ENCODE measurements around the gene IL21.
"Not testable (repeated sequence)": the region's sequence is repeated elsewhere in the genome, so short reads cannot be mapped to it uniquely, and the experiment has no call there.

Gene IL21

DNA sequence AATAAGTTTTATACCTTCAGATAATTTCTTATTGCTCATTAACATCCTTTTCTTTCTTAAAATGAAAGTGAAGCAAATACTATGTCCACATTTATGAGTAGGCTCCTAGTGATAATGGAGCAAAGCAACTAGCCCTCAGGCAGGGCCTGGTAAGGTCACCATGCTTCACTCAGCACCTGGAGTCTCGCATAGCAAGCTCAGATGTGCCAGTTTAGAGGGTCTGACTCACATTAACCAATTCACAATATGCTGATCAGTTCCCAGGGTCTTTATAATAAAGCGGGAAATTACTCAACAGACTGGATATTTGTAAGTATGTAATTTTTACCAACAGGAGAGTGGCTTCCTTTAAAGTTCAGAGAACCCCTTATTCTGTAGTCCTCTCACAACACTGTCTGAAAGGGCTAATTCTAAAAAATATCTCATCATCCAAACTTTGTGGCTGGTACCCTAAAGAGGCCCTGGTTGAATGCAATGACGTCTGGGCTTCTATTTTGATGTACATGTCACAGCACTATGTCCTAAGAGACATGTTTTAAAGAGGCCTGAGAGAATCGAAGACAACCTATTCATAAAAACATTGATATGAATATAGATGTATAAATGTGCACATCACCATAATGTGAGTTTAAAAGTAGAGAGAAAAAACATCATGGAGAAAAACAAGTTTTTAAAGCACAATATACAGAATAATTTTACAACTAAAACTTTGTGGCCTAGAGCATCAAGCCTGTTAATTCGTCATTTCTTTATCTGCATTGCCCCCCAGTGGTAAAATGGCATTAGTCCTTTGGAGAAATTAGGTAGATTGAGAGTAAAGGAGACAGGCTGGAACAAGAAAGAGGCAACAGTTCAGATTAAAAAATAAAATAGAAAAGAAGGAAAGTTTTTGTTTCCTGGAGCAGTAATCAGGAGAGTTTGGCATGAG, 44.3 kb downstream of the IL21 start:
- Histone ChIP-seq H3K27ac (replicated peaks) (no peak overlapping the region), H3K4me3 (replicated peaks; ENCODE audit: insufficient read depth, low read length) (no peak overlapping the region), H3K27me3 (ENCODE audit: insufficient read depth, poor library complexity, severe bottlenecking) (no peaks in the 10 kb centered on the region)
- no peak for TF ChIP-seq SPI1 (IDR thresholded peaks at IDR 0.05; ENCODE audit: borderline replicate concordance, low read depth)
- TF ChIP-seq, protein P1, sequence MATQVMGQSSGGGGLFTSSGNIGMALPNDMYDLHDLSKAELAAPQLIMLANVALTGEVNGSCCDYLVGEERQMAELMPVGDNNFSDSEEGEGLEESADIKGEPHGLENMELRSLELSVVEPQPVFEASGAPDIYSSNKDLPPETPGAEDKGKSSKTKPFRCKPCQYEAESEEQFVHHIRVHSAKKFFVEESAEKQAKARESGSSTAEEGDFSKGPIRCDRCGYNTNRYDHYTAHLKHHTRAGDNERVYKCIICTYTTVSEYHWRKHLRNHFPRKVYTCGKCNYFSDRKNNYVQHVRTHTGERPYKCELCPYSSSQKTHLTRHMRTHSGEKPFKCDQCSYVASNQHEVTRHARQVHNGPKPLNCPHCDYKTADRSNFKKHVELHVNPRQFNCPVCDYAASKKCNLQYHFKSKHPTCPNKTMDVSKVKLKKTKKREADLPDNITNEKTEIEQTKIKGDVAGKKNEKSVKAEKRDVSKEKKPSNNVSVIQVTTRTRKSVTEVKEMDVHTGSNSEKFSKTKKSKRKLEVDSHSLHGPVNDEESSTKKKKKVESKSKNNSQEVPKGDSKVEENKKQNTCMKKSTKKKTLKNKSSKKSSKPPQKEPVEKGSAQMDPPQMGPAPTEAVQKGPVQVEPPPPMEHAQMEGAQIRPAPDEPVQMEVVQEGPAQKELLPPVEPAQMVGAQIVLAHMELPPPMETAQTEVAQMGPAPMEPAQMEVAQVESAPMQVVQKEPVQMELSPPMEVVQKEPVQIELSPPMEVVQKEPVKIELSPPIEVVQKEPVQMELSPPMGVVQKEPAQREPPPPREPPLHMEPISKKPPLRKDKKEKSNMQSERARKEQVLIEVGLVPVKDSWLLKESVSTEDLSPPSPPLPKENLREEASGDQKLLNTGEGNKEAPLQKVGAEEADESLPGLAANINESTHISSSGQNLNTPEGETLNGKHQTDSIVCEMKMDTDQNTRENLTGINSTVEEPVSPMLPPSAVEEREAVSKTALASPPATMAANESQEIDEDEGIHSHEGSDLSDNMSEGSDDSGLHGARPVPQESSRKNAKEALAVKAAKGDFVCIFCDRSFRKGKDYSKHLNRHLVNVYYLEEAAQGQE (IDR thresholded peaks at IDR 0.05; ENCODE audit: insufficient replicate concordance, low read depth) = no peak
- TF ChIP-seq, protein P2, sequence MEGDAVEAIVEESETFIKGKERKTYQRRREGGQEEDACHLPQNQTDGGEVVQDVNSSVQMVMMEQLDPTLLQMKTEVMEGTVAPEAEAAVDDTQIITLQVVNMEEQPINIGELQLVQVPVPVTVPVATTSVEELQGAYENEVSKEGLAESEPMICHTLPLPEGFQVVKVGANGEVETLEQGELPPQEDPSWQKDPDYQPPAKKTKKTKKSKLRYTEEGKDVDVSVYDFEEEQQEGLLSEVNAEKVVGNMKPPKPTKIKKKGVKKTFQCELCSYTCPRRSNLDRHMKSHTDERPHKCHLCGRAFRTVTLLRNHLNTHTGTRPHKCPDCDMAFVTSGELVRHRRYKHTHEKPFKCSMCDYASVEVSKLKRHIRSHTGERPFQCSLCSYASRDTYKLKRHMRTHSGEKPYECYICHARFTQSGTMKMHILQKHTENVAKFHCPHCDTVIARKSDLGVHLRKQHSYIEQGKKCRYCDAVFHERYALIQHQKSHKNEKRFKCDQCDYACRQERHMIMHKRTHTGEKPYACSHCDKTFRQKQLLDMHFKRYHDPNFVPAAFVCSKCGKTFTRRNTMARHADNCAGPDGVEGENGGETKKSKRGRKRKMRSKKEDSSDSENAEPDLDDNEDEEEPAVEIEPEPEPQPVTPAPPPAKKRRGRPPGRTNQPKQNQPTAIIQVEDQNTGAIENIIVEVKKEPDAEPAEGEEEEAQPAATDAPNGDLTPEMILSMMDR (IDR thresholded peaks at IDR 0.05; ENCODE audit: insufficient read depth, low read length) = peak; percentile 20
- DNase-seq (ENCODE audit: low read depth in 1 of 2, low spot score in 1 of 2) = peak in 1 of 2 experiments; percentile 33

DNA sequence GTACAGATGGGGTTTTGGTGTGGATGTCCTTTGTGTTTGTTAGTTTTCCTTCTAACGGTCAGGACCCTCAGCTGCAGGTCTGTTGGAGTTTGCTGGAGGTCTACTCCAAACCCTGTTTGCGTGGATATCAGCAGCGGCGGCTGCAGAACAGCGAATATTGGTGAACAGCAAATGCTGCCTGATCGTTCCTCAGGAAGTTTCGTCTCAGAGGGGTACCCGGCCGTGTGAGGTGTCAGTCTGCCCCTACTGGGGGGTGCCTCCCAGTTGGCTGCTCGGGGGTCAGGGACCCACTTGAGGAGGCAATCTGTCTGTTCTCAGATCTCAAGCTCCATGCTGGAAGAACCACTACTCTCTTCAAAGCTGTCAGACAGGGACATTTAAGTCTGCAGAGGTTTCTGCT, 46.5 kb downstream of the IL21 start:
- not testable (repeated sequence) for H3K27me3 ChIP-seq (ENCODE audit: insufficient read depth, poor library complexity, severe bottlenecking); DNase-seq (ENCODE audit: low read depth in 1 of 2, low spot score in 1 of 2); H3K27ac ChIP-seq (replicated peaks); H3K4me3 ChIP-seq (replicated peaks; ENCODE audit: insufficient read depth, low read length)

DNA sequence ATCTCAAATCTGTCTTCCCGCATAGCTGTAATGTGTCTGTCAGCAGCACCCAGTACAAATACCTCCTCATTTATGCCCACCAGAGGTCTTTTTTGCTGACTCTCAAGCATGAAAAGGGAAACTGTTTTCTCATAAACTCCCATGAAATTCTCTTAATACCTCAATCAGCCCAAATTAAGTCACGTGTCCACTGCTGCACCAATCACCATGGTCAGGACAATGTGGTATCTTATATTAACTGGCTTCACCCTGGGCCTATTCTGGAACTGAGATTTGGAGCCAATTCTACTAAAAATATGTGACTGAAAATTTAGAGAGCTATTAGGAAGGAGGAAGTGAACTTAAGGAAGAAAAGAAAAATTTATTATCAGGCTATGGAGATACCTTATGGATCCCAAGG, 58.4 kb downstream of the IL21 start:
- H3K27ac ChIP-seq (replicated peaks) = no peak overlapping the region
- H3K27me3 ChIP-seq (ENCODE audit: insufficient read depth, poor library complexity, severe bottlenecking) = no peaks in the 10 kb centered on the region
- TF ChIP-seq, protein P1 (IDR thresholded peaks at IDR 0.05; ENCODE audit: insufficient replicate concordance, low read depth) = no peak
- TF ChIP-seq, protein P2 (IDR thresholded peaks at IDR 0.05; ENCODE audit: insufficient read depth, low read length) = no peak
- TF ChIP-seq POLR2AphosphoS5 (IDR thresholded peaks at IDR 0.05; ENCODE audit: low read depth) = no peak
- TF ChIP-seq SPI1 (IDR thresholded peaks at IDR 0.05; ENCODE audit: borderline replicate concordance, low read depth) = no peak
- TF ChIP-seq GABPA (IDR thresholded peaks at IDR 0.05; ENCODE audit: low read depth) = no peak
- no peak overlapping the region for H3K4me3 ChIP-seq (replicated peaks; ENCODE audit: insufficient read depth, low read length)
- no peak for DNase-seq (ENCODE audit: low read depth in 1 of 2, low spot score in 1 of 2)
